ENCODE results near the gene LMX1A.

GRCh38 chr1:165324050-165324449, 32.5 kb downstream of the LMX1A start:
- TF ChIP-seq ZNF274 (IDR thresholded peaks at IDR 0.05; ENCODE audit: low read depth, low read length) = no peak
- no peak for TF ChIP-seq SUZ12 (IDR thresholded peaks at IDR 0.05; ENCODE audit: extremely low read depth, insufficient read depth, insufficient read length)
- TF ChIP-seq YY1 (IDR thresholded peaks at IDR 0.05; ENCODE audit: insufficient read depth, insufficient read length) = no peak
